Lung (tissue), 12 donors: Measurements from ENCODE around the gene TMEM30A. TPM values are rescaled to one million over a fixed set of nuclear protein-coding genes. Genes with fewer than 3 reads are reported as not detected.

Experiments used
- ATAC-seq: fragments of 200-7000 bp; cut with Tn5 transposase; one replicate; pipeline ENCODE4 v1.9.1; 2020; ENCODE audit warnings: moderate number of reproducible peaks; ENCODE audit not compliant: insufficient read depth, low FRiP score
- DNase-seq, 3 donors: peaks; one replicate each; pipeline ENCODE4 v3.0.0-alpha.2; 2013 to 2017
- H3K27ac ChIP-seq, 2 donors: one replicate each; pipeline ENCODE4 v1.5.1; 2013; ENCODE audit warnings: mild to moderate bottlenecking in 2 of 2, moderate library complexity in 2 of 2, control low read depth in 1 of 2, inconsistent platforms in 1 of 2, low read depth in 1 of 2, low read length in 1 of 2
- H3K27me3 ChIP-seq, 3 donors: one replicate each; pipeline ENCODE4 v1.5.1; 2013; ENCODE audit warnings: low read length in 2 of 3; ENCODE audit not compliant: control insufficient read depth in 3 of 3, insufficient read depth in 3 of 3
- H3K36me3 ChIP-seq, 4 donors: one replicate each; pipeline ENCODE4 v1.5.1; 2013; ENCODE audit warnings: low read length in 4 of 4, mild to moderate bottlenecking in 1 of 4, moderate library complexity in 1 of 4; ENCODE audit not compliant: control insufficient read depth in 4 of 4, insufficient read depth in 4 of 4
- H3K4me1 ChIP-seq, 5 donors: one replicate each; pipeline ENCODE4 v1.5.1; 2013; ENCODE audit warnings: low read length in 5 of 5, mild to moderate bottlenecking in 2 of 5, moderate library complexity in 1 of 5; ENCODE audit not compliant: control insufficient read depth in 5 of 5, insufficient read depth in 5 of 5
- H3K4me3 ChIP-seq: one replicate; pipeline ENCODE4 v1.5.1; 2013; ENCODE audit warnings: mild to moderate bottlenecking, control low read depth, moderate library complexity
- H3K9ac ChIP-seq, 2 donors: one replicate each; pipeline ENCODE4 v1.5.1; 2013; ENCODE audit warnings: low read length in 2 of 2, control low read depth in 1 of 2; ENCODE audit not compliant: insufficient read depth in 1 of 2
- H3K9me3 ChIP-seq, 4 donors: one replicate each; pipeline ENCODE4 v1.5.1; 2013; ENCODE audit warnings: low read length in 3 of 4, mild to moderate bottlenecking in 1 of 4, moderate library complexity in 1 of 4; ENCODE audit not compliant: control insufficient read depth in 4 of 4, insufficient read depth in 3 of 4
- CTCF ChIP-seq: IDR thresholded peaks from 2 replicates; pipeline ENCODE4 v1.5.1; 2012; ENCODE audit warnings: mild to moderate bottlenecking; ENCODE audit errors: control extremely low read depth, extremely low read depth
- WGBS, 2 donors: extraction: QIAGEN DNeasy Blood & Tissue Kit; methylation state at CpG; one replicate each; pipeline ENCODE4 v1.1.7; 2013; 5-methylcytosine and 5-hydroxymethylcytosine counted together
- polyA plus RNA-seq, 2 donors: library from polyadenylated mRNA; stranded (reverse); fragments of 200-250 nt; gene quantifications; one replicate each; pipeline ENCODE4 v1.2.1, GENCODE V29; 2013
- total RNA-seq, 2 donors: library from RNA; depleted of rRNA in 1 of 2; stranded (reverse); fragments of >200 nt in 1 of 2; gene quantifications; one replicate each; pipeline ENCODE4 v1.2.1, GENCODE V29; 2014 to 2021
- donor health status: control.
- donor health status: control.
- donor health status: Bipolar disorder and iron deficiency.
- donor health status: healthy.
- donor health status: DM: yes; HTN: yes; CAD: no.

Gene TMEM30A
- total and polyA plus RNA-seq, 4 donors = 46.4 to 164 (median 99.4) TPM

DNA sequence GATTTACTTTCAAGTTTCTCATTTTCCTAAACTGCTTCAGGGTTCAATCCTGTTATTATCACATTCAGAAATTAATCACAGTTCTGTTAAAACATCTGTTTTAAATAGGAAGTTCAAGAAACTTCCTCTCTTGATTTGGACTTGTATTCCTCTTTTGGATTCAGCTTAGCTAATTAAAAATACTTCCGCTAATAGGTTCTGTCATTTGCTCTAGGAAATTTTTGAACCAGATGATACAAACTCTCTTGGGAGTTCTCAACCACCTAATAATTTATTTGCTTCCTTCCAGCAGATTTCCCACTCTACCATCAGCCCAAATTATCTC, 15.9 kb upstream of the TMEM30A start:
- Histone ChIP-seq H3K9me3 (no peaks in the 10 kb centered on the region), H3K36me3 (peaks cover 0 to 1% (median 0%) of the 10 kb centered on the region in 4 donors), H3K27me3 (no peaks in the 10 kb centered on the region), H3K27ac (peak overlapping the region in 1 of 2 donors; percentile 21), H3K4me3 (no peak overlapping the region), H3K9ac (no peak overlapping the region), H3K4me1 (peaks cover 2 to 30% (median 5%) of the 10 kb centered on the region in 5 donors)
- TF ChIP-seq CTCF = no peak
- 15 to 27% methylated on average over 1 of the region's 1 CpG for WGBS, 2 donors
- DNase-seq = no peak
- no peak for ATAC-seq

DNA sequence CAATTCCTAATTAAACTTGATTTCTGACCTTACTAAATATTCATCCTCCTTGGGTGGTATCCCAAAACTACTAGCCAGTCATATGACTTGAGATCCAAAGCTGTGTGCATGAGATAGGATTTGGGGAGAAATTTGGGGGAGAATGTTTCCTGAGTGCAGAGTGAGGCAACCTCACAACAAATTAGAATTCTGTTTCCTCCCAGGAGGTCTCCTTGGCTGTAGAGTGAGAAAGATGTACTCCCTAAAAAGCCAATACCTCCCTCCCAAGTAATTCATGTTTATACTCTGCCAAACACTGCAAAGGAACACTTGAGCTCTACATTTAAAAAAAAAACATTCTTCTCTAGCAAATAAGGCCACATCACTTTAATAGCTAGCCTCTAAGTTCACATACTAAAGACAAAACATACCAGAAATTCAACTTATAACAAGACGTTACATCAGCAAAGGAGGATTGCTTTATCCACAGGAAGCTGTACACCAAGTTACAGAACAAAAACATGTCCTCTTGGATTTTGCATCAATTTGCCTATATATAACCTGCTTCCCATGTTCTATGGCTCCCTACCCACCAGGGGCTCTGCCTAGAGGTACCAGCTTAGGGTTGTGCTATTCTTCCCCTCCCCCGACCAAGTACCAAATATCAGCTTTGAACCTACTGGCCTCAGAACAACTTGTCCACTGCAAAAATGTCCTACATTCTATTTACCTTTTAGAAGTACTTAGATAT, 15.4 kb upstream of the TMEM30A start:
- Histone ChIP-seq H3K9me3 (no peaks in the 10 kb centered on the region), H3K4me1 (peaks cover 0 to 24% (median 2%) of the 10 kb centered on the region in 5 donors), H3K9ac (peak overlapping the region in 1 of 2 donors; percentile 33), H3K27me3 (no peaks in the 10 kb centered on the region), H3K27ac (peak overlapping the region in 1 of 2 donors; percentile 59), H3K4me3 (no peak overlapping the region), H3K36me3 (no peaks in the 10 kb centered on the region)
- 44 to 59% methylated on average over 2 of the region's 2 CpGs for WGBS, 2 donors
- ATAC-seq (no peak), DNase-seq (peak in 1 of 3 donors; percentile 32)
- no peak for TF ChIP-seq CTCF

DNA sequence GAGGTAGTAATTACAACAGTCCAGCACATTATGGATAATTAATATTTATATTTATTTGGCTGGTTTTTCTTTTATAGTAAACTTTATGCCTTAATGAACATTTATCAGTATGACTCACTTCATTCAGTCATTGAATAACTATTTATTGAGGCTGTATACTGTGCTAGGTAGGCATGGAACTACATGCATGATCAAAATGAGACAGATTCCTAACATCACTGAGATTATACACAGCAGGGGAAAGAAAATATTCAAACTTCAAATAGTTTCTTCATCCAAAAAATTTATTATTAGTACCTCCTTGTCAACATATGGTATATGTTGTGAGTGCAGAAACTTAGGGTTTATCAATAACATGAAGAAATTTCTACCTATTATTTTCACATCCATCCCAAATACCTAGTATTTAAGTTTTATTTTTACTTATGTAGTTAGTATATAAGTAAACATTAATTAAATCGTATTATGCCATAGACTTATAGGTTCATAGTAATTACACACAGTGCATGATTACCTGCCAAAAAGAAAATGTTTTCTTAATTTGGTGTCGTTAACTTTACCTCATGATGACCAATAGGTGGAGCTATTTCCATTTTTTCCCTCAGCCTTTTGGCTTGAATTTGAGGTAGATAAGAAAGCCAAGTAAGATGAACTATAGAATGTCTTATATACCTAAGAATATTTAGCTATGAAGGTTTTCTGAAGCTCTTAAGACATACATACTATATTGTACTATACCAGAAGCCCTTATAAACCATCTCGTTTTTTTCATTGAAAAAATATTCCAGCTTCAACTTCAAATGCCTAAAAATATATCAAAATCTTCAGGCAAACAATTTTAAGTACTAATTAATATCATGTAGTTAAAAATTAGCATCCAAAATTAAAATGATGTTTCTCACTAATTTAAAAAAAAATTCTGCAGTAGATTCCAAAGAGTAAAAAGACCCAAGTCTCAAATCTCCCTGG, 12.5 kb upstream of the TMEM30A start:
- WGBS, 2 donors = 13 to 14% methylated on average over 3 of the region's 3 CpGs
- H3K4me3 ChIP-seq = no peak overlapping the region
- H3K9me3 ChIP-seq = no peaks in the 10 kb centered on the region
- H3K36me3 ChIP-seq = no peaks in the 10 kb centered on the region
- no peaks in the 10 kb centered on the region for H3K27me3 ChIP-seq
- ATAC-seq (peak; percentile 53), DNase-seq (peak in 2 of 3 donors; percentile 82 to 86)
- H3K4me1 ChIP-seq = peaks cover 0 to 17% (median 2%) of the 10 kb centered on the region in 5 donors
- no peak overlapping the region for H3K9ac ChIP-seq
- H3K27ac ChIP-seq = no peak overlapping the region
- TF ChIP-seq CTCF = peak; percentile 45
